22Rv1 (cell line): ENCODE results near the gene ETV2.

ENCODE experiments used
- H3K27ac ChIP-seq: fragments of 450-650 bp; 2 replicates; pipeline ENCODE4 v1.5.1; 2017
- ZFX ChIP-seq: fragments of 450-650 bp; IDR thresholded peaks from 2 replicates; pipeline ENCODE4 v1.6.1; 2017; ENCODE audit warnings: antibody characterized with exemption, borderline replicate concordance
- TF ChIP-seq, protein P1 (sequence below): fragments of 450-650 bp; IDR thresholded peaks from 2 replicates; pipeline ENCODE4 v1.5.1; 2017; ENCODE audit warnings: mild to moderate bottlenecking

The ETV2 gene

DNA sequence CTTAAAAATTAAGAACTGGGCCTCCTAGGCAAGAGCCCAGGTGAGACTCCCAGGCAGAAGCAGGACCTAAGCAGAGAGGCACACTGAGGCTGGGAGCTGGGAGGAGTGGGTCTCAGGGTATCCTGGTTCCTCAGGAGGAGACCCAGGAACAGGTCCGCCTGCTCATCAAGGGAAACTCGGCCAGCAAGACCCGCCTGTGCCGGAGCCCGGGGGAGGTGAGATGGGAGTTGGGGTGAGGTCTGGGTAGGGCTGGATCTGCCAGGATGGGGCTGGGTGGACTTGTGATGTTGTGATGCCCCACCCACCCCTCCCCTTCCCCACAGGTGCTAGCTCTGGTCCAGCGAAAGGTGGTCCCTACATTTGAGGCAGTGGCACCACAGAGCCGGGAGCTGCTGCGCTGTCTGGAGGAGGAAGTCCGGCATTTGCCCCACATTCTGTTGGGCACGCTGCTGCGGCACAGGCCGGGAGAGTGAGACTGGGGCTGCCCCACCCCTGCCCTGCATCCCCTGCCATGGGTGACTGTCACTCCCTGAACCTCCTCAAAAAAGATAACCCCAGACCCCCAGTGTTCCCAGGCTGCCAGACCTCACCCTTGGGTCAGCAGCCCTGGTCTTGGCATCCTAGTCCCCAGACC, 22.1 kb upstream of the ETV2 start:
- H3K27ac ChIP-seq, result no peak overlapping the region
- TF ChIP-seq, protein P1, sequence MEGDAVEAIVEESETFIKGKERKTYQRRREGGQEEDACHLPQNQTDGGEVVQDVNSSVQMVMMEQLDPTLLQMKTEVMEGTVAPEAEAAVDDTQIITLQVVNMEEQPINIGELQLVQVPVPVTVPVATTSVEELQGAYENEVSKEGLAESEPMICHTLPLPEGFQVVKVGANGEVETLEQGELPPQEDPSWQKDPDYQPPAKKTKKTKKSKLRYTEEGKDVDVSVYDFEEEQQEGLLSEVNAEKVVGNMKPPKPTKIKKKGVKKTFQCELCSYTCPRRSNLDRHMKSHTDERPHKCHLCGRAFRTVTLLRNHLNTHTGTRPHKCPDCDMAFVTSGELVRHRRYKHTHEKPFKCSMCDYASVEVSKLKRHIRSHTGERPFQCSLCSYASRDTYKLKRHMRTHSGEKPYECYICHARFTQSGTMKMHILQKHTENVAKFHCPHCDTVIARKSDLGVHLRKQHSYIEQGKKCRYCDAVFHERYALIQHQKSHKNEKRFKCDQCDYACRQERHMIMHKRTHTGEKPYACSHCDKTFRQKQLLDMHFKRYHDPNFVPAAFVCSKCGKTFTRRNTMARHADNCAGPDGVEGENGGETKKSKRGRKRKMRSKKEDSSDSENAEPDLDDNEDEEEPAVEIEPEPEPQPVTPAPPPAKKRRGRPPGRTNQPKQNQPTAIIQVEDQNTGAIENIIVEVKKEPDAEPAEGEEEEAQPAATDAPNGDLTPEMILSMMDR, result no peak
- no peak for TF ChIP-seq ZFX

DNA sequence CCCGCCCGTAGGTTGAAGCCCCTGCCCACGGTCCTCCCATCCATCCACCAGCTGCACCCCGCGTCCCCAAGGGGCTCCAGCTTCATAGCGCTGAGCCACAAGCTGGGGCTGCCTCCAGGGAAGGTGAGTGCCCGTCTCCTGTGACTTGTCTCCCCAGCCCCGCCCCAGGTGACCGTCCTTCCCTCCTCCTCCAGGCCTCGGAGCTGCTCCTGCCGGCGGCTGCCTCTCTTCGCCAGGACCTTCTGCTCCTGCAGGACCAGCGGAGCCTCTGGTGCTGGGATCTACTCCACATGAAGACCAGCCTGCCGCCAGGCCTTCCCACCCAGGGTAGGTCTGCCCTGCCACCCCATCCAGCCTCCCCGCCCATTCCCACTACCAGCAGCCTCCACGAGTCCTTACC, 21.5 kb upstream of the ETV2 start:
- no peak for TF ChIP-seq ZFX
- TF ChIP-seq, protein P1, result no peak
- no peak overlapping the region for H3K27ac ChIP-seq

DNA sequence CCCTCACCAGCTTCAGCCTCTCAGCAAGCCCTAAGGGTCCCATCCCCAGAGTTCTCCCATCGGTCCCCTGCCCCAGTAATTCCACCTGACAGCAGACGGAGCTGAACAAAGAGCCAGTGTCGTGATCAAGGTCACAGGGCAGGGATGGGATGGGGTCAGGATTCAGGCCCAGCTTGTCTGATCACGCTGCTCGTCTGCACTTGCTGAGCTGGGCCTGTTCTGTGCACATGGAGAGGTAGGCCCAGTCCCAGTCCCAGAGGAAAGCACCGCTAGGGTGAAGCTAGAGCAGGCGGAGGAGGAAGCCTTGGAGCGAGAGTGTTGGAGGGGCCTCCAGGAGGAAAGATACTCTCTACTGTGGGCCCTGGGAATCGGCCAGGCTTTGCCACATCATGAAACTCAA, 19.8 kb upstream of the ETV2 start:
- TF ChIP-seq, protein P1, result no peak
- no peak for TF ChIP-seq ZFX
- no peak overlapping the region for H3K27ac ChIP-seq

DNA sequence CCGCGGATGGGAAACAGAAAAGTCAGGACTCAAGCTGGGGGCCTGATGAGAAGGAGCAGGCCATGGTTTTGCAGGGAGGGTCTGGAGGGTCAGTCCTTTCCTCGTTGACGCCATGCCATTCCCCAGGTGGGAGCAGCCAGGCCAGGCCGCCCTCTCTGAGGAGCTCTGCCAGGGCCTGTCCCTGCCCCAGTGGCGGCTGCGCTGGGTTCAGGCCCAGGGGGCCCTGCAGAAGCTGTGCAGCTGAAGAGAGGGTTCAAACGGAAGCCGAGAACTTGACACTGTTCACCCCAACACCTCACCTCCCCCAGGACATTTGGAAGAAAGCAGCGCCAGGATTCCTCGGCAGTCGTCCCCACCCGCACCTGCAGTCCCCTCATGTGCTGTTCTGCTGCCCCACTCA, 18.8 kb upstream of the ETV2 start:
- no peak overlapping the region for H3K27ac ChIP-seq
- TF ChIP-seq, protein P1, result no peak
- no peak for TF ChIP-seq ZFX

DNA sequence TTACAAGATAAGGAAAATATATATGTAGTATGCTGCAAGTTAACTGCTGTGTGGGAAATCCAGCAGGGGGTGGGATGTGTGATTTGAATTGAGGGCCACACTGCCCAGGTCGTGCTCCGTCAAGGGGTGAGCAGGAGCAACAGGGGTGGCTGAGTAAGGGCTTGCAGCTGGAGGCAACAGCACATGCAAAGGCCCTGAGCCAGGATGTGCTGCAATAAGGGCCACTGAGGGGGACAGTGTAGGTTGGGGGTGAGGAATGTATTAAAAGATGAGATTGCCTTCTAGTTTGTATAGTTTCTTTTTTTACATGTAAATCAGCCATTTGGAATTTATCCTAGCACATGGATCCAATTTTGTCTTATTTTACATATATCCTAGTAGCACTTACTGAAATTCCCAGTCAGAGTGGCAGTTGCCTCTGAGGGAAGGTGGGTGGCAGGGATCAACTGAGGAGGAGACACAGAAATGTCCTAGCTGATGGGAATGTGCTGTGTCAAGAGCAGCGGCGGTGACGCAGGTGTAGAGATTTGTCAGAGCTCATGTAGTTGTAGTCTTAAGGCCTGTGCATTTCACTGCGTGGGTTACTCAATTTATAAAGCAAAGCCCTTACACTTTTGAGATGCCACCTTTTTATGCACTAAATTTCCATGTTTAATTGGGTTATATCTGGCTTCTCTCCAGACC, 18.1 kb upstream of the ETV2 start:
- no peak overlapping the region for H3K27ac ChIP-seq
- TF ChIP-seq, protein P1, result no peak
- no peak for TF ChIP-seq ZFX

DNA sequence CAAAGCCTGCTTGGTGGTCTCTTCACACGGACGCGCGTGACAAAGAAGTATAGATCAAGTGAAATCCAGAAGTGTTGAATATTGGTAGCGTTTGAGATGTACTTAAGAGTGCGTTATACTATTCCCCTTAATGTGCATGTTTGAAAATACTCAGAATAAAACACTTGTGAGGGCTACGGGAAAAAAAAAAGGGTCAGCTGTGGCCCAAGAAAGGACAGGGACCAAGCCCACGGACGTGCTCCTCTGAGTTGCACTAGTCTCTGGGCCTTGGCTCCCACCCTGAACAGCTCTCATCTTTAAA, 13.3 kb upstream of the ETV2 start:
- TF ChIP-seq, protein P1, result no peak
- TF ChIP-seq ZFX, result no peak
- peak overlapping the region; percentile 85 for H3K27ac ChIP-seq

DNA sequence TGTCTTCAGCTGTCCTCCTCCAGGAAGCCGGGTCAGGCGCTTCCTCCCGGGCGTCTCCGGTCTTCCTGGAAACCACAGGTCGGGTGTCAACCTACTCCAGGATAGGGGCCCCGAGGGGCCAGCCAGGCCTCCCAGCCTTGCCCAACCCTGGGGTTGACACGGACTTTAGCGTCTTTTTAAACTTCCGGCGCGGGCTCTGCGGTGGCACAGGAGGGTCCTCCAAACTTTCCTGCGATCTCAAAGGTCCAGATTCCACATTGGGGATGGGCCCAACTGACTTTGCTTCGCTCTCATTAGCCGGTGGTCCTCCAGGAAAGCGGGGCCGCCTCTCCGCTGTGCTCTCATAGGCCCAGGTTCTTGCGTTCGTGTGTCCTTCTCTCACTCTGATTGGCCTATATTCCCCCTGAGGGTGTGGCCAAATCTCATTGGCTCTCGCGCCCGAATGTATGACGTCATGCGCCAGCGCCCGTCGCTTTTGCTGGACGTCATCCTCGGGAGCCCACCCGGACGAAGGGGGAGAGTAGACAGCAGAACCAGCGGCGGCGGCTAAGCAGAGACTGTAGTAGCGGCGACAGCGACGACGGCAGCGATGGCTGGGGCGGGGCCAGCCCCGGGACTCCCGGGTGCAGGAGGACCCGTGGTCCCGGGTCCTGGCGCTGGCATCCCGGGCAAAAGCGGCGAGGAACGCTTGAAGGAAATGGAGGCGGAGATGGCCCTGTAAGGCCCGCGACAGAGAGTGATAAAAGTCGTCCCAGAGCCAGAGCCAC, 12.8 kb upstream of the ETV2 start, which contains the start of gene RBM42:
RBM42 (plus strand) TSS at position 472 of the 767 bp plus-strand sequence; CDS start at position 590, 118 bp downstream.
- peak within 1 kb of the TSS; percentile 85 for H3K27ac ChIP-seq
- no peak for TF ChIP-seq ZFX
- TF ChIP-seq, protein P1, result no peak
